SW 1271 (cell line): ENCODE measurements around the gene SGCG.
A peak's percentile ranks its signal among the peaks of the same experiment; 100 is the strongest.
"Not testable (repeated sequence)": the region's sequence is repeated elsewhere in the genome, so short reads cannot be mapped to it uniquely, and the experiment has no call there.

Source experiments
- DNase-seq, 2 experiments: peaks; one replicate each; lab custom pipeline; 2025; lab: John Stamatoyannopoulos, UW

SGCG gene

DNA sequence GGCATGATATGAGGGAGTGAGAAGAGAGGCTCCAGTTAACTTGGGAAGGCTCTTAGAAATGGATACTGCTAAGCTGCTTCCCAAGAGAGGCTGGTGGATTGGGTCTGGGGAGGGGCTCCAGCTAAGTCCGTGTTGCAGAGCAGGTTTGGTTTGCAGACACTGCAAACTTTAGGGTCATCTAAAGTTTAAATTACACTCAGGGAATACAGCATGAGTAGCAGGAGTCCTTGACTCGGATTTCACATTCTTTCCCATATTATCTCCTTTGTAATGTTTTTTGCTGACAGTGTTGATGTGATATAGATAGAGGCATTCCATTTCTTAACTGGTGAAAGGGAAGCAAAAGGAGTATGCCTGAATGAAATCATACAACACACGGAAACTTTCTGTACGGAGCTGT lies 31.9 kb downstream of the SGCG start:
- DNase-seq = no peak

GRCh38 chr13:23231241-23231640 lies 50.5 kb downstream of the SGCG start:
- DNase-seq = no peak

DNA sequence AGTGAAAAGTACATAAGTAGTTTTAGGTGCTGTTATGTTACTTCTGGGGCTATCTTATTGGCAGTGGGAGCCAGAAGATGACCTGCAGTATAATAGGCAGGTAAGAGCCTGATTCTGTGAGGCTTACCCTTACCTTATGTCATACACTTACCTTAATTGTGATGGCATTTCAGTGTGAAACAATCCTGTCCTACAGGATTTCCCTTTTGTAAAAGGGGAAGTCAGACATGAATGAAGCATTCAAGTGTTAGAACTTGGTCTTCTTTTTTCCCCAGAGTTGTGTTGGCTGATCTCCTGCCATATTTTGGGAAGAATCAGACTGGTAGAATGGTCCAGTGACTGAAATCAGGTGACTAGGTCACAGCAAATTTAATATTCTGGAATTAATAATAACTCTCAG lies 55.2 kb downstream of the SGCG start:
- no peak for DNase-seq

DNA sequence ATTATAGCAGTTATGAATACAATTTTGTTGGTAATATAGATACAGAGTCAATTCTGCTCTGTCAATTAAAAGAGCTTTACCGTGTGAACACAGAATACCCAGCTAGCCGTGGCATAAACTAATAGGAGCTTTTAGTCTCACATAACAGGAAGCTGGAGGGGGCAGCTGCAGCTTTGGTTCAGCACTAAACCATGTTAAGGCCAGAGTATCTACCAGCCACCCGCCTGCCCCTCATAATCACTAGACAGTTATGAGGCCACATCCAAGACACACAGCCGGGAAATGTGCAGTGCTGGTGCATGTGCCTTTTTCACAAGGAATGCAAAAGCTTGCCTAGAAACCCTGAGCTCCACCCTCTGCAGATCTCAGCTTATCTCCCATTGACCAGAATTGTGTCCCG lies 62.3 kb downstream of the SGCG start:
- DNase-seq = no peak

DNA sequence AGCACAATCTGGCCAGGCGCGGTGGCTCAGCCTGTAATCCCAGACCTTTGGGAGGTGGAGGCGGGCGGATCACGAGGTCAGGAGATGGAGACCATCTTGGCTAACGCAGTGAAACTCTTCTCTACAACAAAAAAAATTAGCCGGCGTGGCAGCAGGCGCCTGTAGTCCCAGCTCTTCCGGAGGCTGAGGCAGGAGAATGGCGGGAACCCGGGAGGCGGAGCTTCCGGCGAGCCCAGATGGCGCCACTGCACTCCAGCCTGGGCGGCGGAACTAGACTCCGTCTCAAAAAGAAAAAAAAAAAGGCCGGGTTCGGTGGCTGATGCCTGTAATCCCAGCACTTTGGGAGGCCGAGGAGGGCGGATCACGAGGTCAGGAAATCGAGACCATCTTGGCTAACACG lies 67.6 kb downstream of the SGCG start:
- DNase-seq = not testable (repeated sequence)

GRCh38 chr13:23254506-23254905 lies 73.7 kb downstream of the SGCG start:
- no peak for DNase-seq

- no peak for DNase-seq
Observed at GRCh38 chr13:23267571-23267970, 86.8 kb downstream of the SGCG start.

DNA sequence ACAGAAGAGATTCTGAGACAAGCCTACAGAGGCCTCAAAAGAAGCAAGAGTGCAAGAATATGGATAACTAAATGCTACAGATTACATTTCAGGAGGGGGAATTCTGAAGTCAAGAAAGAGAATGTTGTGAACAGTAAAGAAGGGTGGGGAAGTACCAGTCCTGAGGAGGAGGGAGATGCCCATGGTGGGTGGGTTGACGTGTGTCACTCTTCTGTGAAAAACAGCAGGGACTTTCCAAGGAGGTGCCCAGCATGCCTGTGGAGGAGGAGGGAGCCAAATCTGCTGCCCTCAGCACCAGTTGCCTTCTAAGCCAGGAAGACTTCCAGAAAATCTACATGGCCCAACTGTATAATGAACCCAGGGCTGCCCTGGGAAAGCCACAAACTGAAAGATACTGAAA lies 87.7 kb downstream of the SGCG start:
- no peak for DNase-seq

- DNase-seq = no peak
Observed at GRCh38 chr13:23271331-23271730, 90.6 kb downstream of the SGCG start.

GRCh38 chr13:23273498-23273897 lies 92.7 kb downstream of the SGCG start:
- DNase-seq = no peak

DNA sequence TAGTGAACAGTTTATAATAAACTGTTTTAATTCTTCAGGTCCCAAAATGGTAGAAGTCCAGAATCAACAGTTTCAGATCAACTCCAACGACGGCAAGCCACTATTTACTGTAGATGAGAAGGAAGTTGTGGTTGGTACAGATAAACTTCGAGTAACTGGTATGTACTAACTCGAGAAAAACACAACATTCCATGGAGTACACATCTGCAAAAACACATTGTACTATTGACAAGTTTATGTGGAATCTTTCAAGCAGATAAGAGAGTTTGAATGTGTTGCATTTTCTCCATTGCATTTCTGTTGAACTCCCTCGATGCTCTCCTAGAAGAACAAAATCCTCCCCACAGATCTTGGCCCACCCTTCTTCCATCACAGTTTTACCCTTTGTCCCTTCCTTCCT lies 98.5 kb downstream of the SGCG start:
- no peak for DNase-seq

- no peak for DNase-seq
Observed at GRCh38 chr13:23288564-23288963, 107.8 kb downstream of the SGCG start.

GRCh38 chr13:23288995-23289394 lies 108.2 kb downstream of the SGCG start:
- no peak for DNase-seq

- no peak for DNase-seq
Observed at GRCh38 chr13:23289917-23290357, 109.2 kb downstream of the SGCG start.

GRCh38 chr13:23292586-23292985 lies 111.8 kb downstream of the SGCG start:
- no peak for DNase-seq

DNA sequence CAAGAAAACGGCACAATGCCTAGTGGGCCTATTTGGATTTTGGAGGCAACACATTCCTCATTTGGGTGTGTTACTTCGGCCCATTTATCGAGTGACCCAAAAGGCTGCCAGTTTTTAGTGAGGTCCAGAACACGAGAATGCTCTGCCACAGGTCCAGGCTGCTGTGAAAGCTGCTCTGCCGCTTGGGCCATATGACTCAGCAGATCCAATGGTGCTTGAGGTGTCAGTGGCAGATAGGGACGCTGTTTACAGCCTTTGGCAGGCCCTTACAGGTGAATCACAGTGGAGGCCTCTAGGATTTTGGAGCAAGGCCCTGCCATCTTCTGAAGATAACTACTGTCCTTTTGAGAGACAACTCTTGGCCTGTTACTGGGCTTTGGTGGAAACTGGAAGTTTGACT lies 134.1 kb downstream of the SGCG start:
- not testable (repeated sequence) for DNase-seq

- no peak for DNase-seq
Observed at GRCh38 chr13:23319883-23320224, 139.1 kb downstream of the SGCG start.

GRCh38 chr13:23320926-23321534 lies 140.3 kb downstream of the SGCG start:
- no peak for DNase-seq

DNA sequence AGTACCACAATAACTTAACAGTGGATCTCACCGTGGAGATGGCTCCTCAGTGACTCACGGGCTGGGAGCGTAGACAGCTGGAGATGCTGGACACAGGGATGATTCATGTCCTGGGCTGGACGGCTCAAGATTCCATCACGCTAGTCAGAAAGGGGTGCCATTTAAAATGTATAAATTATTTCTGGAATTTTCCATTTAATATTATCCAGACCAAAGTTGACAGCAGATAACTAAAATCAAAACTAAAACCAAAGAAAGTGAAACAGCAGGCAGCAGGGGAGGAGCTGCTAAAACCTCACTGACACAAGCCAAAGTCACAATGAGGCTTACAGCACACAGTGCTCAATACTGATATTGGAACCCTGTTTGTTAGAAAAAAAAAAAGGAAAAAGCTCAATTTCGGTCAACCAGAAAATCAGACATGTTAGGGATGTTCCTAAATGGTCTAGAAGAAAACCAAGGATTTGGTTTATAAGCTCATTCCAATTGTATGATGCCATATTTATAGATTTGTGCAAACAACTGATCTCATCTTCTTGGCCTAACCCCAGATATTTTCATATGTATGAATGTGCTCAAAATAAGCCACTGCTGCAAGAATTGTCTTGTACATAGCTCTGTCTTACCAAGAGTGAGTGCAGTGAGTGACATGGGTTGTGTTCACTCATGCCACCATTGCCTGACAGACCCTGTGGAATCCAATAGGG lies 140.9 kb downstream of the SGCG start:
- DNase-seq = peak; percentile 61 to 71

GRCh38 chr13:23322353-23323336 lies 141.9 kb downstream of the SGCG start:
- no peak for DNase-seq

GRCh38 chr13:23323946-23324709 lies 143.3 kb downstream of the SGCG start:
- DNase-seq = no peak

DNA sequence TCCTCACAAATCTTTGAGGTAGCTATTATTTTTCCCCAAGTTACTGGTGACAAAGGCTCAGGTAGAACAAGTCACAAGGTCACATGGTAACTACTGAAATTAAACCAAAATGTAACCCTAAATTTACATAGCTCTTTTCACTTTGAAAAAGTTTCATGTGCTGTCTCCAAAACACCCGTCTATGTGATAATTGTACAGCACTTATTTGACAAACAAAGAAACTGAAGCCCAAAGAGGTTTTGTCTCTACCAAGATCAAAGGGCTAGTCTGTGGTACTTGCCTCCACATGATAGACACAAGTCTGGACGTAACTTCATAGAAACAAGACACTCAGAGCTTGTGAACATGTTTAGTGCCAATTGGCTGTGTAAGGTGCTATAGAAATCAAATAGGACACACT lies 144.4 kb downstream of the SGCG start:
- DNase-seq = no peak
